SW 1271 (cell line): ENCODE measurements around the gene ADAM11.

Experiments
- DNase-seq, 2 experiments: peaks; one replicate each; lab custom pipeline; 2025; lab: John Stamatoyannopoulos, UW

The ADAM11 gene

DNA sequence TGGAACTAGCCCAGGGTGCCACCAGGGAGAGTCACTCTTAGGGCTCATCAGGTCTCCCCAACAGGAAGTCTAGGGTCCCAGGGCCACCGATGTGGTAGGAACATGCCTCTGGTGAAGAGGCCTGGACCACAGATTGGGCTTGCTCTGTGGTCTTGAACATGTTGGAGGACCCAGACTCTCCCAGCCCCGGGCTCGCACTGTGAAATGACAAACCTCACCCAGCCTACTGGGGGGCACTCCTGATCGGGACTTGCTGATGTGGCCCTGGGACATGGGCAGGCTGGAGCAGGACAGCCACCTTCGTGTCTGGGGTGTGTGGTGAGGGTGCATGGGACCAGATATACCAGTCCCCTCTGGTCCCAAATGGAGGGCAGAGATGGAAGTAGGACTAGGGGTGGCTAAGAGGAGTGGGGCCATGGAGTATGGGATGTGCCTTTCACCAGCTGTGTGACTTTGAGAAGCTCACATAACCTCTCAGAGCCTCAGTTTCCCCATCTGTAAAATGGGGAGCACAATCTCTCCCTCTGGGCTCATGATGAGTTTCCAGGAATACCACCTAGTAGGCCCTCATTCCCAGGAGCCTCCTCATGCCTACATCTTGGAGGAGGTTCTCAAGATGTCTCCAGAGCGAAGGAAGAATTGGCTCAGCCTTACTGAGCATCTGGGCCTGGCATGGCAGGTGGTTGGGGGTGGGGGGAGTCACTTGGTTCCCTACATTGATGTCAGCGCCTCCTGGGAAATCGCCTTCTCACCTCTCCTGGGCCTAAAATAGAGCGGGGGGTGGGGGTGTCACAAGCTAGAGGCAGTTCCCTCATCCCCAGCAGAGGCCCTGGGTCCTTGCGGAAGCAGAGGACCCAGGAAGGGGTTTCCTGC, 1.5 kb upstream of the ADAM11 start:
- no peak for DNase-seq

DNA sequence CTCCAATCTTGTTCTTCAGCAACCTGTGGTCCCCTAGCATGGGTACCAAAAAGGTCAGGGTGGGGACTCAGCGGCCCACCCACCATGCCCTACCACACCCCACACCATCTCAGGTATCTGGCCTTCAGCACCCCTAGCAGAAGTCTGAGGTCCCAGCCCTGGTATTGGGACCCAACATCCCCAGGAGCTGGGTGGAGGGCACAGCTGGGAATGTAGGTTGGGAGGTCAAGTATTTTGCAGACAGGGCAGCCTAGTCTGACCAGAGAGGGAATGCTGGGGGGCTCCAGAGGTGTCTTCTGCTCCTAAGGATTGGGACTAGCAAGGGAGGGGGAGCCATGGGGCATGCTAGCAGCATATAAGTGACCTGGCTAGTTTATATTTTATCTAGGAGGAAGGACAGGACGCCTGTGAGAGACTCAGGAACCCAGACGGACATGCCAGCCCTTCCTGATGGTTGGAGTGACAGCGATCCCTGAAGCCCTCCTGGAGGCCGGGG, 822 bp upstream of the ADAM11 start:
- DNase-seq: no peak

DNA sequence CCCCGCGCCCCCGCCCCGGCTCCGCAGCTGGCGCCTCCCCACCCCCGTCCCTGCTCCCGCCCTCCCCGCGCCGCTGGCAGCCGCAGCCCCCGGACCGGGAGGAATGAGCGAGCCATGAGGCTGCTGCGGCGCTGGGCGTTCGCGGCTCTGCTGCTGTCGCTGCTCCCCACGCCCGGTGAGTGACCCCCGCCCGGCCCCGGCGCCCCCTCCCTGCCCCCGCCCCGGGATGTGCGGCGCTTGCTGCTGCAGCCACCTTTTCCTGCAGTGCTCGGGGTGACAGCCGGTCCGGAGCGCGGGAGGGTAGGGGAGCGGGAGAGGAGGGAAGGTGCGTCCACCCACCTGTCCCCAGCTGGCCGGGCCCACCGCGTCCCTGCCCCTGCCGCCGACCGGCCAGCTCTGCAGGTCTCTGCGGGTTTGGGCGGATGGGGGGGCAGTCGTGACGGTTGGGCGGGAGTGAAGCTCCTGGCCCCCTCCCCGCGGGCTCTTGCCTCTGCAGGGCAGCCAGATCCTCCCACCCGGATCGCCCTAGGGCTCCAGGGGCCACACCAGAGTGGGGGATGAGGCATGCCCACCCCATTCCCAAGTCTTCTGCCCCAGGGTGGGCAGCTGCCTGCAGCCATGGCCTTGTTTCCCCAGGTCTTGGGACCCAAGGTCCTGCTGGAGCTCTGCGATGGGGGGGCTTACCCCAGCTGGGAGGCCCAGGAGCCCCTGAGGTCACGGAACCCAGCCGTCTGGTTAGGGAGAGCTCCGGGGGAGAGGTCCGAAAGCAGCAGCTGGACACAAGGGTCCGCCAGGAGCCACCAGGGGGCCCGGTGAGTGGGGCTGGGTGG, 513 bp downstream of the ADAM11 start:
- DNase-seq: no peak

- no peak for DNase-seq
Measured at GRCh38 chr17:44759916-44760243, 1.1 kb downstream of the ADAM11 start.

- no peak for DNase-seq
Measured at GRCh38 chr17:44760474-44761308, 1.9 kb downstream of the ADAM11 start.

- DNase-seq: no peak
Measured at GRCh38 chr17:44761932-44762810, 3.4 kb downstream of the ADAM11 start.

- DNase-seq: no peak
Measured at GRCh38 chr17:44763170-44763569, 4.4 kb downstream of the ADAM11 start.

- DNase-seq: no peak
Measured at GRCh38 chr17:44765965-44766364, 7.2 kb downstream of the ADAM11 start.

DNA sequence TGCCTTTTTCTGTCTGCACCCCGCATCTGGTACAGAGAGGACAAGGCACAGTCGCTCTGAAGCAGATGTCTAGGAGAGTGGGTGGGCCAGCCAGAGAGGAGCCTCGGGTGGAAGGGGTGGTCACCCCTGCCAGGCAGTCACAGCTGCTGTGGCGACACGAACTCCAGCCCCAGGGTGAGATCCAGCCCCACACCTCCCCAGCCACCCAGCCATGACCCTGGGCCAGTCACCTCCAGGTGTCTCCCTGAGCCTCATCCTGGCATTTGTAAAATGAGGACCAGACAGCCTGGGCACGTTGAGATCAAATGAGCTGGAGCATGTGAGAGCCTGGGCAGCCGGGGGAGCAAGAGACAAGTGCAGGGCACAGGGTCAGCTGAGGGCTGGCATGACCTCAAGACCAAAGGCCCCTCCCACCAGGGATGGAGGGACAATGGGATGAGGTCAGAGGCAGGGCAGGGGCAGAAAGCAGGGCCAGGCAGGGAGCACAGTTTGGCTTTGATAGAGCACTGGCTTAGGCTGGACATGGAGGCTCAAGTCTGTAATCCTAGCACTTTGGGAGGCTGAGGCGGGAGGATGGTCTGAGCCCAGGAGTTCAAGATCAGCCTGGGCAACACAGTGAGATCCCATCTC, 7.7 kb downstream of the ADAM11 start:
- no peak for DNase-seq

DNA sequence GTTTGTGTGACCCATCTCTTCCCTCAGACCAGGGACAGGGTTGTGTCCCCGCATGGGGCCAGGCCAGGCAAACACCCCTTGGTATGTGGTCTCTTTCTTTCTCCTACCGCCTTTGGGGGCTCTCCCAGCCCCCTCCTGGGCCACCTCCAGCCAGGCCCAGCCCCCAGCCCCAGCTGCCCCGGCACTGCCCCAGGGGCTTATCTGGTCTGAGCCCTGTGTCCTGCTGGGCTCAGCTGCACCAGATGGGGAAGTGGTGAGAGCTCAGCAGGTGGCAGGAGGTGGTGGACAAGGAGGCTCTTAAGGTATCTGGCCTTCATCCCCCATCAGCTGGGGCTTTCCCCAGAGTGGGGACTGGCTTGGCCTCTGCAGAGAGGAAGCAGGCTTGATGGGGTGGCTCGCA, 8.7 kb downstream of the ADAM11 start:
- DNase-seq: no peak

GRCh38 chr17:44768505-44769142, 9.8 kb downstream of the ADAM11 start:
- no peak for DNase-seq

DNA sequence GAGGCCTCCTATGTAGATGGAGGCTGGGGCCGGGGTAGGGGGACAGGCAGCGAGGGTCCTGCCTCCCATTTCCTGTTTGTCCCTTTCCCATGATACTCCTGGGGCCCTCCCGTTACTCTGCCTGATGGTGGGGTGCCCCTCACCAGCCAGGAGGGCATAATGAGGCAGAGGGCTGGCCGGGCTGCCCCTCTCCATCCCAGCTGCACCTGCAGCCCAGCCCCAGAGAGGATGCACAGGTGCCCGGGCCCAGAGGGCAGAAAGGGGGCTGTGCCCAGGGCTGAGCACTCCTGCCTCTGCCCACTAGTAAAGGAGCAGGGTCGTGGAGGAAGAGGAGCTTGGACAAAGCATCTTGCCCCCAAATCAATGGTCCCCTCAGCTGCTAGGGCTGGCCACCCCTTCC, 10.4 kb downstream of the ADAM11 start:
- no peak for DNase-seq

GRCh38 chr17:44769647-44770084, 10.9 kb downstream of the ADAM11 start:
- no peak for DNase-seq

DNA sequence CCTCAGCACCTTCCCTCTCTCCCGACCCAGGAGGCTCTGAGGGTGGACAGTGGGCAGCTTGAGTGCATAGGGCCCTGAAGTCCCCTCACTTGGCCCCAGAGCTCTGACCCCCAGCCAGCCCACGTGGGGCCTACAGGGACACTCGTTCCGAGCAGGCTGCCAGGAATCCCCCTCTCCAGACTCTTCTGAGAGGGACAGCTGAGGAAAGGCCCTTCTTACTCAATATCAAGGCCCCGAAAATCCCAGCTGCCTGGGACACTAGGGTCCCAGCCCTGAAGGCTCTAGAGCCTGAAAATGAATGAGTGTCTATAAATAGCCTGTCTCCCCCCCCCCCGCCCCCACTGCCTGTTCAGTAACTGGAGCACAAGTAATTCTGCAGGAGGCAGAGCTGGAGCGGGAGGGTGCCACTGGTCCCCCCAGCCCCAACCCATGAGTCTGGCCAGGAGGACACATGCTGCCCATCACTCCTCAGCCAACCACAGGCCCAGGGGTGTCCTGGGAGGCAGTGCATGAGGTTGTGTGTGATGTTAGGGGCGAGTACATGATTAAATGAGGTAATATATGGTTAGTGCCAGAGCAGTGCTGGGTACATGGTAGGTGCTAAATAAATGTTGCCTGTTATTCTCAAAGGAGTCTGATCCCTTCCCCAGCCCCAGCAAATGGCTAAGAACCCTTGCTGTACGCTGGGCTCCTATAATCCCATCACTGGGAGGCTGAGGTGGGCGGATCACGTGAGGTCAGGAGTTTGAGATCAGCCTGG, 11.6 kb downstream of the ADAM11 start:
- no peak for DNase-seq

DNA sequence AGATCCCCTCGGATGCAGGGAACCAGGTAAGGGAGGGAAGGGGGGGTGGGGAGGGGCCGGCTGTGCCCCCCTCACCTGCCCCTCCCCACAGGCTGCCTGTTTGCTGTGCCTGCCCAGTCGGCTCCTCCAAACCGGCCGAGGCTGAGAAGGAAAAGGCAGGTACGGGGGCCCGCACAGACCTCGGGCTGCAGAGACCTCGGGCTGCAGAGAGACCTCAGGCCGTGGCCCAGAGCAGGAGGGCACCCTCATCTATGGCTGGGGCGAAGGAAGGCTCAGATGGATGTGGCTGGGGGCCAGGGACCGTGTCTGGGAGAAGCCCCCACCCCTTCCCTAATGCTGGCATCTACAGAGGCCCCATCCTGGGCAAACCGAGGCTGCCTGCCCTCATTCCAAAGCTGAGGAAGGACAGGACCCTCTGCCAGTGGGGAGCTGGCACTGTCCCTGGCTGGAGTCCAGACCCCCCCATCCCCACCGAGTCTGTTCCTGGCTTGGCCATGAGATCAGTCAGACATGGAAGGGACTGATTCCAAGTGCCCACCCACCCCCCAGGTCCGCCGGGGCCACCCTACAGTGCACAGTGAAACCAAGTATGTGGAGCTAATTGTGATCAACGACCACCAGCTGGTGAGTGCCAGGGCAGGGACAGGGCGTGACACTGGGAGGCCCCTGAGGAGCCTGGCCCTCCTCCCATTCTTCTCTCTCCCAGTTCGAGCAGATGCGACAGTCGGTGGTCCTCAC, 13.7 kb downstream of the ADAM11 start:
- no peak for DNase-seq

- no peak for DNase-seq
Measured at GRCh38 chr17:44773140-44773539, 14.4 kb downstream of the ADAM11 start.

DNA sequence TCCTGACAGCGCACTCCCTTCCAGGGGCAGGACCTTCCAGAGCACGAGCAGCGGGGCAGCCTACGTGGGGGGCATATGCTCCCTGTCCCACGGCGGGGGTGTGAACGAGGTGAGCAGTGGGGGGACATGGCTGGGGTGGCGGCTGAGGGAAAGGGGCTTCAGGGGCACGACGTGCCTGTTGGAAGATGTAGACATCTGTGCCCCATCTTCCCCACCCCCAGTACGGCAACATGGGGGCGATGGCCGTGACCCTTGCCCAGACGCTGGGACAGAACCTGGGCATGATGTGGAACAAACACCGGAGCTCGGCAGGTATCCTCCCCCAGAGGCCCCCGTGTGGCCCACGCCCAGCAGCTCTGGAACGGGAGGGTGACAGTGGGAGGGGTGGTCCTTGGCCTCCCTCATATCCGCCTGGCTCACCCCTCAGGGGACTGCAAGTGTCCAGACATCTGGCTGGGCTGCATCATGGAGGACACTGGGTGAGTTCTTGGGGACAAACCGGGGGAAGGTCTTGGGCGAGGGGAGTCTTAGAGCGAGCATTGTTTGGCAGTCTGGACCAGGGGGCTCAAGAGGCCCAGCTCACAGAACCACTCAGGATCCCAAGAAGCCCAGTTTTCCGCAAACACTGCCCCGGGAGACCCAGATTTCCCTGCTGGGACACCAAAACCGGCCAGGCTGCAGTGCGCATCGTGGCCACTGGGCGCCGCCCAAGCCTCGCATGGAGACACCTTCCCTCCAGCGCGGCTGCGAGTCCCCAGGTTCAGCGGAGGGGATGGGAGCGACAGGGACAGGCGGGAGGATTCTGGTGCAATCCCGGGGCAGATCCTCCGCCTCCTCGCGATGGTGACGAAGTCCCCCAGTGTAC, 15.7 kb downstream of the ADAM11 start:
- peak; percentile 60 to 71 for DNase-seq
